ENCODE results near the gene SMIM34. TPM values are rescaled to one million over a fixed set of nuclear protein-coding genes. Genes with fewer than 3 reads are reported as not detected.
A peak's percentile ranks its signal among the peaks of the same experiment; 100 is the strongest.
"Not testable (repeated sequence)": the region's sequence is repeated elsewhere in the genome, so short reads cannot be mapped to it uniquely, and the experiment has no call there.

SMIM34 gene
- not detected for polyA plus RNA-seq (2012; ENCODE audit: low read depth, missing spikeins)

- not testable (repeated sequence) for FAIRE-seq; DNase-seq (ENCODE audit: insufficient read length, low spot score)
Measured at GRCh38 chr21:34423805-34424204, at the start of gene SMIM34. Gene SMIM34 (minus strand): TSS chr21:34423951. CDS start chr21:34423839, 112 bp downstream.

GRCh38 chr21:34467333-34467732, 43.6 kb upstream of the SMIM34 start:
- DNase-seq (ENCODE audit: insufficient read length, low spot score); FAIRE-seq: not testable (repeated sequence)

- FAIRE-seq; DNase-seq (ENCODE audit: insufficient read length, low spot score): not testable (repeated sequence)
Measured at GRCh38 chr21:34459426-34459825, 35.7 kb upstream of the SMIM34 start.

- not testable (repeated sequence) for FAIRE-seq; DNase-seq (ENCODE audit: insufficient read length, low spot score)
Measured at GRCh38 chr21:34458266-34458665, 34.5 kb upstream of the SMIM34 start.

- not testable (repeated sequence) for FAIRE-seq
Measured at GRCh38 chr21:34456180-34456579, 32.4 kb upstream of the SMIM34 start.

GRCh38 chr21:34455628-34456027, 31.9 kb upstream of the SMIM34 start:
- not testable (repeated sequence) for FAIRE-seq; DNase-seq (ENCODE audit: insufficient read length, low spot score)

More at GRCh38 chr21:34456180-34456579, 32.4 kb upstream of the SMIM34 start:
- not testable (repeated sequence) for DNase-seq (ENCODE audit: insufficient read length, low spot score)

GRCh38 chr21:34447018-34447417, 23.3 kb upstream of the SMIM34 start:
- FAIRE-seq; DNase-seq (ENCODE audit: insufficient read length, low spot score): not testable (repeated sequence)

- FAIRE-seq: peak; percentile 81
- not testable (repeated sequence) for DNase-seq (ENCODE audit: insufficient read length, low spot score)
Measured at GRCh38 chr21:34443486-34443885, 19.7 kb upstream of the SMIM34 start.

GRCh38 chr21:34429710-34430109, 6.0 kb upstream of the SMIM34 start:
- FAIRE-seq: peak; percentile 13
- not testable (repeated sequence) for DNase-seq (ENCODE audit: insufficient read length, low spot score)

- DNase-seq (ENCODE audit: insufficient read length, low spot score); FAIRE-seq: not testable (repeated sequence)
Measured at GRCh38 chr21:34428441-34428840, 4.7 kb upstream of the SMIM34 start.

GRCh38 chr21:34427339-34427738, 3.6 kb upstream of the SMIM34 start:
- FAIRE-seq; DNase-seq (ENCODE audit: insufficient read length, low spot score): not testable (repeated sequence)

GRCh38 chr21:34417448-34418077, 6.2 kb downstream of the SMIM34 start:
- peak; percentile 16 for FAIRE-seq
- not testable (repeated sequence) for DNase-seq (ENCODE audit: insufficient read length, low spot score)

- DNase-seq (ENCODE audit: insufficient read length, low spot score): not testable (repeated sequence)
- peak; percentile 63 for FAIRE-seq
Measured at GRCh38 chr21:34407294-34407693, 16.5 kb downstream of the SMIM34 start.

- FAIRE-seq; DNase-seq (ENCODE audit: insufficient read length, low spot score): not testable (repeated sequence)
Measured at GRCh38 chr21:34406676-34407075, 17.1 kb downstream of the SMIM34 start.

- FAIRE-seq; DNase-seq (ENCODE audit: insufficient read length, low spot score): not testable (repeated sequence)
Measured at GRCh38 chr21:34406102-34406501, 17.6 kb downstream of the SMIM34 start.

- not testable (repeated sequence) for DNase-seq (ENCODE audit: insufficient read length, low spot score); FAIRE-seq
Measured at GRCh38 chr21:34405686-34406085, 18.1 kb downstream of the SMIM34 start.

- FAIRE-seq: not testable (repeated sequence)
Measured at GRCh38 chr21:34404742-34405141, 19.0 kb downstream of the SMIM34 start.

GRCh38 chr21:34400522-34400921, 23.2 kb downstream of the SMIM34 start:
- FAIRE-seq; DNase-seq (ENCODE audit: insufficient read length, low spot score): not testable (repeated sequence)

More at GRCh38 chr21:34404742-34405141, 19.0 kb downstream of the SMIM34 start:
- not testable (repeated sequence) for DNase-seq (ENCODE audit: insufficient read length, low spot score)

- not testable (repeated sequence) for DNase-seq (ENCODE audit: insufficient read length, low spot score)
- FAIRE-seq: peak; percentile 95
Measured at GRCh38 chr21:34383724-34384415, 39.9 kb downstream of the SMIM34 start.

GRCh38 chr21:34383138-34383537, 40.6 kb downstream of the SMIM34 start:
- DNase-seq (ENCODE audit: insufficient read length, low spot score); FAIRE-seq: not testable (repeated sequence)

- not testable (repeated sequence) for DNase-seq (ENCODE audit: insufficient read length, low spot score); FAIRE-seq
Measured at GRCh38 chr21:34375619-34375972, 48.2 kb downstream of the SMIM34 start.
